Hepatocyte (in vitro differentiated cells): Measurements from ENCODE around the gene TRAPPC2. TPM values are rescaled to one million over a fixed set of nuclear protein-coding genes. Genes with fewer than 3 reads are reported as not detected.

Source experiments
- DNase-seq: peaks from one replicate; pipeline ENCODE4 v3.0.0-alpha.2; 2016; ENCODE audit warnings: low spot score
- H2AFZ ChIP-seq: fragments of 200-600 bp; sonication (generic); 2 replicates; pipeline ENCODE4 v1.6.0; 2016; ENCODE audit warnings: antibody characterized with exemption, mild to moderate bottlenecking
- H3K27ac ChIP-seq: fragments of 200-600 bp; sonication (generic); 2 replicates; pipeline ENCODE4 v1.5.1; 2016; ENCODE audit warnings: mild to moderate bottlenecking
- H3K27me3 ChIP-seq: fragments of 200-600 bp; sonication (generic); 2 replicates; pipeline ENCODE4 v1.6.1; 2016
- H3K36me3 ChIP-seq: fragments of 200-600 bp; sonication (generic); replicated peaks from 2 replicates; pipeline ENCODE4 v1.5.1; 2016; ENCODE audit warnings: low read depth; ENCODE audit not compliant: insufficient read depth
- H3K4me1 ChIP-seq: fragments of 200-600 bp; sonication (generic); 2 replicates; pipeline ENCODE4 v1.5.1; 2016; ENCODE audit warnings: mild to moderate bottlenecking, moderate library complexity; ENCODE audit not compliant: insufficient read depth
- H3K4me2 ChIP-seq: fragments of 200-600 bp; sonication (generic); 2 replicates; pipeline ENCODE4 v1.6.0; 2016
- H3K4me3 ChIP-seq: fragments of 200-600 bp; sonication (generic); 2 replicates; pipeline ENCODE4 v1.5.1; 2016; ENCODE audit warnings: mild to moderate bottlenecking
- H3K79me2 ChIP-seq: fragments of 200-600 bp; sonication (generic); 2 replicates; pipeline ENCODE4 v1.6.0; 2017; ENCODE audit warnings: mild to moderate bottlenecking
- H3K9me2 ChIP-seq: fragments of 200-600 bp; sonication (generic); replicated peaks from 2 replicates; pipeline ENCODE4 v1.6.0; 2017; ENCODE audit warnings: mild to moderate bottlenecking; ENCODE audit not compliant: insufficient read depth
- H3K9me3 ChIP-seq: fragments of 200-600 bp; sonication (generic); 2 replicates; pipeline ENCODE4 v1.5.1; 2016; ENCODE audit warnings: low read depth, mild to moderate bottlenecking
- H4K20me1 ChIP-seq: fragments of 200-600 bp; sonication (generic); 2 replicates; pipeline ENCODE4 v1.6.0; 2016; ENCODE audit warnings: mild to moderate bottlenecking; ENCODE audit not compliant: insufficient read depth, poor library complexity, severe bottlenecking
- CTCF ChIP-seq: fragments of 200-600 bp; sonication (generic); IDR thresholded peaks from 2 replicates; pipeline ENCODE4 v1.5.1; 2016; ENCODE audit warnings: antibody characterized with exemption, mild to moderate bottlenecking; ENCODE audit not compliant: poor library complexity
- EZH2 ChIP-seq: fragments of 200-600 bp; sonication (generic); IDR thresholded peaks from 2 replicates; pipeline ENCODE4 v1.6.1; 2016; ENCODE audit warnings: antibody characterized with exemption, mild to moderate bottlenecking, borderline replicate concordance
- EZH2phosphoT487 ChIP-seq: fragments of 200-600 bp; sonication (generic); IDR thresholded peaks from one replicate; pipeline ENCODE4 v1.6.1; 2018; ENCODE audit warnings: antibody characterized with exemption, mild to moderate bottlenecking, low read depth, moderate library complexity; ENCODE audit not compliant: unreplicated experiment, severe bottlenecking
- WGBS: methylation state at CpG from one replicate; pipeline ENCODE4 v1.1.6; 2016; ENCODE audit warnings: low lambda C conversion rate; ENCODE audit errors: missing lambda C conversion rate; 5-methylcytosine and 5-hydroxymethylcytosine counted together
- polyA plus RNA-seq: library from polyadenylated mRNA; unstranded; fragments of >200 nt; fragmentation: Nextera tagmentation; extraction: Ambion mirVana; gene quantifications from 2 replicates; pipeline ENCODE4 v1.2.1, GENCODE V29; 2016
- total RNA-seq: library from RNA; depleted of rRNA; stranded (reverse); fragments of >200 nt; gene quantifications from 2 replicates; pipeline ENCODE4 v1.2.3, GENCODE V29; 2014

TRAPPC2 gene
- total and polyA plus RNA-seq, 2 experiments from 2014 or later: 15.8 to 24.8 TPM

GRCh38 chrX:13763489-13763888 lies 29.1 kb upstream of the TRAPPC2 start:
- DNase-seq: no peak
- Histone ChIP-seq H3K27me3 (no peaks in the 10 kb centered on the region), H4K20me1 (no peaks in the 10 kb centered on the region), H3K9me3 (no peaks in the 10 kb centered on the region), H3K4me3 (no peak overlapping the region), H3K36me3 (peaks cover 4% of the 10 kb centered on the region), H3K9me2 (no peaks in the 10 kb centered on the region), H3K27ac (no peak overlapping the region), H3K4me1 (no peaks in the 10 kb centered on the region), H2AFZ (no peak overlapping the region), H3K4me2 (no peak overlapping the region), H3K79me2 (no peaks in the 10 kb centered on the region)
- WGBS: 68% methylated on average over 8 of the region's 8 CpGs
- TF ChIP-seq EZH2phosphoT487: no peak
- no peak for TF ChIP-seq CTCF
- TF ChIP-seq EZH2: no peak

- WGBS: 49% methylated on average over 7 of the region's 7 CpGs
- H2AFZ ChIP-seq: no peak overlapping the region
- H3K4me3 ChIP-seq: no peak overlapping the region
- no peaks in the 10 kb centered on the region for H3K79me2 ChIP-seq
- no peaks in the 10 kb centered on the region for H3K9me3 ChIP-seq
- H3K9me2 ChIP-seq: no peaks in the 10 kb centered on the region
- peak; percentile 10 for DNase-seq
- no peaks in the 10 kb centered on the region for H3K4me1 ChIP-seq
- TF ChIP-seq EZH2 (no peak), CTCF (no peak), EZH2phosphoT487 (no peak)
- no peaks in the 10 kb centered on the region for H3K27me3 ChIP-seq
- no peak overlapping the region for H3K4me2 ChIP-seq
- no peak overlapping the region for H3K27ac ChIP-seq
- H3K36me3 ChIP-seq: peaks cover 4% of the 10 kb centered on the region
- H4K20me1 ChIP-seq: no peaks in the 10 kb centered on the region
Measured at GRCh38 chrX:13761606-13762414, 27.4 kb upstream of the TRAPPC2 start.

- Histone ChIP-seq H3K27me3 (no peaks in the 10 kb centered on the region), H3K27ac (no peak overlapping the region), H3K9me3 (no peaks in the 10 kb centered on the region), H3K36me3 (peaks cover 4% of the 10 kb centered on the region), H4K20me1 (no peaks in the 10 kb centered on the region), H2AFZ (no peak overlapping the region), H3K4me1 (no peaks in the 10 kb centered on the region), H3K4me3 (no peak overlapping the region), H3K4me2 (no peak overlapping the region), H3K79me2 (no peaks in the 10 kb centered on the region), H3K9me2 (no peaks in the 10 kb centered on the region)
- no peak for DNase-seq
- 81% methylated on average over 13 of the region's 13 CpGs for WGBS
- TF ChIP-seq EZH2 (no peak), CTCF (no peak), EZH2phosphoT487 (no peak)
Measured at GRCh38 chrX:13760426-13760825, 26.0 kb upstream of the TRAPPC2 start.
